ENCODE results near the gene ADAM23.

- no peak for TF ChIP-seq CTCF (IDR thresholded peaks at IDR 0.05)
- TF ChIP-seq POLR2A (IDR thresholded peaks at IDR 0.05): no peak
Observed at GRCh38 chr2:206535260-206535986, 92.1 kb downstream of the ADAM23 start.

All from thyroid gland (tissue), 4 donors.